ENCODE results near the gene DAPK1.

GRCh38 chr9:87546704-87547103, 49.0 kb downstream of the DAPK1 start:
- TF ChIP-seq, protein P1, sequence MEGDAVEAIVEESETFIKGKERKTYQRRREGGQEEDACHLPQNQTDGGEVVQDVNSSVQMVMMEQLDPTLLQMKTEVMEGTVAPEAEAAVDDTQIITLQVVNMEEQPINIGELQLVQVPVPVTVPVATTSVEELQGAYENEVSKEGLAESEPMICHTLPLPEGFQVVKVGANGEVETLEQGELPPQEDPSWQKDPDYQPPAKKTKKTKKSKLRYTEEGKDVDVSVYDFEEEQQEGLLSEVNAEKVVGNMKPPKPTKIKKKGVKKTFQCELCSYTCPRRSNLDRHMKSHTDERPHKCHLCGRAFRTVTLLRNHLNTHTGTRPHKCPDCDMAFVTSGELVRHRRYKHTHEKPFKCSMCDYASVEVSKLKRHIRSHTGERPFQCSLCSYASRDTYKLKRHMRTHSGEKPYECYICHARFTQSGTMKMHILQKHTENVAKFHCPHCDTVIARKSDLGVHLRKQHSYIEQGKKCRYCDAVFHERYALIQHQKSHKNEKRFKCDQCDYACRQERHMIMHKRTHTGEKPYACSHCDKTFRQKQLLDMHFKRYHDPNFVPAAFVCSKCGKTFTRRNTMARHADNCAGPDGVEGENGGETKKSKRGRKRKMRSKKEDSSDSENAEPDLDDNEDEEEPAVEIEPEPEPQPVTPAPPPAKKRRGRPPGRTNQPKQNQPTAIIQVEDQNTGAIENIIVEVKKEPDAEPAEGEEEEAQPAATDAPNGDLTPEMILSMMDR (IDR thresholded peaks at IDR 0.05; ENCODE audit: insufficient read depth, low read depth, low read length): no peak
- TF ChIP-seq EZH2 (IDR thresholded peaks at IDR 0.05; ENCODE audit: insufficient read depth, low read length): no peak
